HepG2 (cell line): ENCODE measurements around the gene SNX30. TPM values are rescaled to one million over a fixed set of nuclear protein-coding genes. Genes with fewer than 3 reads are reported as not detected.
A peak's percentile ranks its signal among the peaks of the same experiment; 100 is the strongest.

ENCODE experiments used
- ATAC-seq: fragments of 200-7000 bp; cut with Tn5 transposase; 3 replicates; pipeline ENCODE4 v1.9.1; 2020; ENCODE audit warnings: mild to moderate bottlenecking, moderate library complexity
- BruUV-seq: library from RNA; stranded (reverse); fragments of 400-500 nt; replicated peaks from 2 replicates; lab custom pipeline; 2021; lab: Mats Ljungman, UMichigan
- CTCF ChIA-PET: fragments of 300-600 bp; formaldehyde crosslinking; extraction: SDS; loops from one replicate; lab custom pipeline; 2021; ENCODE audit warnings: low total read pairs, inconsistent platforms, low intra/inter-chr PET ratio; lab: Yijun Ruan, JAX
- POLR2A ChIA-PET: fragments of 350-600 bp; sonication (Branson Sonifier 250); formaldehyde crosslinking; loops from one replicate; lab custom pipeline; 2020; ENCODE audit warnings: antibody characterized with exemption, inconsistent platforms; lab: Yijun Ruan, JAX
- DNase-seq: peaks from one replicate; pipeline ENCODE4 v3.0.0-alpha.2; 2015; ENCODE audit warnings: low spot score
- FAIRE-seq: peaks from 3 replicates; lab custom pipeline; 2011; peaks lifted over from hg19 to GRCh38; lab: Jason Lieb, UNC
- H2AFZ ChIP-seq: one replicate; pipeline ENCODE4 v1.6.1; 2011; ENCODE audit warnings: low read length, inconsistent platforms
- H3K27ac ChIP-seq: fragments of 300-600 bp; 3 replicates; pipeline ENCODE4 v1.8.0; 2011; ENCODE audit warnings: mixed run types, mild to moderate bottlenecking, mixed read lengths, low read length, inconsistent platforms; ENCODE audit not compliant: insufficient read depth; ENCODE audit errors: extremely low read length
- H3K27me3 ChIP-seq, 2 experiments: fragments of 200-600 bp in 1 of 2; 2 replicates in 1 of 2; 3 replicates in 1 of 2; pipeline versions ENCODE4 v1.6.0 to v1.8.0; 2011; ENCODE audit warnings: low read length in 2 of 2, mild to moderate bottlenecking in 2 of 2, moderate library complexity in 2 of 2, inconsistent platforms in 1 of 2; ENCODE audit not compliant: insufficient read depth in 2 of 2, control insufficient read depth in 1 of 2
- H3K36me3 ChIP-seq, 2 experiments: fragments of 200-600 bp in 1 of 2; replicated peaks in 1 of 2; 2 replicates in 1 of 2; 3 replicates in 1 of 2; pipeline versions ENCODE4 v1.5.1 to v1.8.0; 2011; ENCODE audit warnings: low read length in 2 of 2, inconsistent platforms in 1 of 2; ENCODE audit not compliant: insufficient read depth in 2 of 2, control insufficient read depth in 1 of 2
- H3K4me1 ChIP-seq: 2 replicates; pipeline ENCODE4 v1.5.1; 2012; ENCODE audit warnings: low read length, inconsistent platforms; ENCODE audit not compliant: insufficient read depth
- H3K4me2 ChIP-seq: 2 replicates; pipeline ENCODE4 v1.6.0; 2011; ENCODE audit warnings: low read depth, low read length, inconsistent platforms
- H3K4me3 ChIP-seq, 3 experiments: fragments of 200-600 bp in 1 of 3; sonication (generic), shearing (Covaris generic) in 1 of 3; replicated peaks in 1 of 3; 2 replicates each; pipeline ENCODE4 v1.5.1; 2011 to 2016; ENCODE audit warnings: low read length in 3 of 3, inconsistent platforms in 2 of 3, low read depth in 2 of 3, mild to moderate bottlenecking in 2 of 3, control low read depth in 1 of 3, mixed read lengths in 1 of 3; ENCODE audit not compliant: insufficient read depth in 1 of 3
- H3K79me2 ChIP-seq: one replicate; pipeline ENCODE4 v1.6.1; 2011; ENCODE audit warnings: low read length, inconsistent platforms; ENCODE audit not compliant: insufficient read depth
- H3K9ac ChIP-seq: 2 replicates; pipeline ENCODE4 v1.6.0; 2011; ENCODE audit warnings: mild to moderate bottlenecking, low read depth, low read length, inconsistent platforms; ENCODE audit not compliant: insufficient read depth
- H3K9me3 ChIP-seq: 2 replicates; pipeline ENCODE4 v1.5.1; 2012; ENCODE audit warnings: mild to moderate bottlenecking, low read length
- H4K20me1 ChIP-seq: 2 replicates; pipeline ENCODE4 v1.6.0; 2011; ENCODE audit warnings: inconsistent platforms, mild to moderate bottlenecking, low read length, moderate library complexity; ENCODE audit not compliant: insufficient read depth
- ELF1 ChIP-seq: sonication (generic); formaldehyde crosslinking; IDR thresholded peaks from 2 replicates; pipeline ENCODE4 v1.4.0; 2020; ENCODE audit warnings: missing genetic modification reagents
- FOXP1 ChIP-seq, 2 experiments: fragments of 450-650 bp in 1 of 2; IDR thresholded peaks; 2 replicates each; pipeline ENCODE4 v1.6.1; 2017 to 2018; ENCODE audit warnings: antibody characterized with exemption in 1 of 2
- IRF2 ChIP-seq: IDR thresholded peaks from 2 replicates; pipeline ENCODE4 v1.6.1; 2018; ENCODE audit warnings: missing genetic modification reagents, missing compliant biosample characterization
- KAT7 ChIP-seq: IDR thresholded peaks from 2 replicates; pipeline ENCODE4 v1.6.1; 2018; ENCODE audit warnings: borderline replicate concordance, missing compliant biosample characterization
- PAXIP1 ChIP-seq: sonication (generic); formaldehyde crosslinking; conservative IDR thresholded peaks from 2 replicates; pipeline ENCODE4 v1.4.0; 2020; ENCODE audit warnings: mild to moderate bottlenecking, missing genetic modification reagents, moderate library complexity
- RORA ChIP-seq: sonication (generic); formaldehyde crosslinking; IDR thresholded peaks from 2 replicates; pipeline ENCODE4 v1.5.0; 2020; ENCODE audit warnings: mild to moderate bottlenecking, missing genetic modification reagents, moderate library complexity
- SKI ChIP-seq: fragments of 450-650 bp; IDR thresholded peaks from one replicate; pipeline ENCODE4 v1.6.1; 2018; ENCODE audit warnings: mild to moderate bottlenecking; ENCODE audit not compliant: partially characterized antibody
- TCF7 ChIP-seq: sonication (generic); IDR thresholded peaks from 2 replicates; pipeline ENCODE4 v1.6.1; 2016; ENCODE audit warnings: antibody characterized with exemption, low read depth
- TERF1 ChIP-seq: sonication (generic); formaldehyde crosslinking; IDR thresholded peaks from 2 replicates; pipeline ENCODE4 v1.8.0; 2022; ENCODE audit warnings: mild to moderate bottlenecking, missing genetic modification reagents, moderate library complexity
- ZHX2 ChIP-seq, 2 experiments: sonication (generic) in 1 of 2; formaldehyde crosslinking in 1 of 2; IDR thresholded peaks; 2 replicates each; pipeline versions ENCODE4 v1.6.1 to v1.9.0; 2014 to 2022; ENCODE audit warnings: antibody characterized with exemption in 1 of 2, borderline replicate concordance in 1 of 2, inconsistent platforms in 1 of 2, low read depth in 1 of 2, missing genetic modification reagents in 1 of 2
- ZNF567 ChIP-seq: sonication (generic); formaldehyde crosslinking; IDR thresholded peaks from 2 replicates; pipeline ENCODE4 v1.8.1; 2023; ENCODE audit warnings: mild to moderate bottlenecking, missing genetic modification reagents, borderline replicate concordance
- ZNF792 ChIP-seq: IDR thresholded peaks from 2 replicates; pipeline ENCODE4 v1.6.1; 2016
- WGBS: methylation state at CpG from one replicate; pipeline ENCODE4 v1.1.6; 2017; ENCODE audit warnings: low lambda C conversion rate; 5-methylcytosine and 5-hydroxymethylcytosine counted together
- in situ Hi-C: cut with HindIII; loops from 2 replicates; pipeline ENCODE4 v1.10.0; 2017; ENCODE audit warnings: low pct_unique_long_range_greater_than_20kb; ENCODE audit not compliant: extremely low pct_ligation_motif_present
- intact Hi-C: fragments of 100-400 bp; cut with micrococcal nuclease; formaldehyde crosslinking; loops from one replicate; pipeline ENCODE4 v1.10.0; 2022; ENCODE audit not compliant: unreplicated experiment
- polyA plus RNA-seq, 8 experiments: library from polyadenylated mRNA; depleted of rRNA in 3 of 8; stranded (reverse) in 7 of 8; unstranded in 1 of 8; fragments of >200 nt; fragmentation: Illumina TruSeq in 4 of 8; extraction: Trizol in 4 of 8; gene quantifications; 2 replicates each; pipeline versions ENCODE4 v1.2.1 to v1.2.3, GENCODE V29; 2011 to 2016; ENCODE audit warnings: low read depth in 4 of 8, missing spikeins in 1 of 8, mixed read lengths in 1 of 8; ENCODE audit not compliant: insufficient read depth in 1 of 8
- total RNA-seq, 5 experiments: library from RNA; depleted of rRNA; stranded (reverse); fragments of >200 nt; fragmentation: Illumina TruSeq; extraction: Trizol; gene quantifications; 2 replicates each; pipeline ENCODE4 v1.2.3, GENCODE V29; 2016; ENCODE audit warnings: low read depth in 1 of 5

SNX30 gene
- total and polyA plus RNA-seq, 2 of the 13 experiments (the other 11 are each of a cell fraction or from before 2014, with no cell fraction given): 4.4 to 12.4 TPM

GRCh38 chr9:112839331-112839730, 88.8 kb downstream of the SNX30 start (continued):
- TF ChIP-seq ZHX2 (IDR thresholded peaks at IDR 0.05; ENCODE audit: low read depth): no peak
- TF ChIP-seq ZHX2 (CRISPR knock-in tag; IDR thresholded peaks at IDR 0.05; ENCODE audit: borderline replicate concordance): no peak

- intact Hi-C loops (no loop called here), in situ Hi-C loops (no loop called here)
- Histone ChIP-seq H2AFZ (no peak overlapping the region), H3K9ac (no peak overlapping the region), H3K27me3 (no peaks in the 10 kb centered on the region), H3K27ac (no peak overlapping the region), H3K4me3 (no peak overlapping the region), H3K9me3 (no peaks in the 10 kb centered on the region), H3K4me1 (peaks cover 26% of the 10 kb centered on the region), H3K36me3 (peaks cover 3 to 15% of the 10 kb centered on the region in 2 experiments; a peak in 4 of 5 replicates), H3K79me2 (no peaks in the 10 kb centered on the region), H4K20me1 (no peaks in the 10 kb centered on the region), H3K4me2 (no peak overlapping the region; the same call in 1 of the 2 replicates)
- FAIRE-seq (no peak), ATAC-seq (peak; percentile 85), DNase-seq (peak; percentile 77)
- no TSS peak for BruUV-seq
- POLR2A ChIA-PET: no interaction called here
- WGBS: 53% methylated on average over 3 of the region's 3 CpGs
- CTCF ChIA-PET: no interaction called here
- TF ChIP-seq ZNF792 (CRISPR knock-in tag) (peak; percentile 36; the same call in 1 of the 2 replicates), KAT7 (CRISPR knock-in tag) (no peak), SKI (peak; percentile 70), RORA (CRISPR knock-in tag) (no peak), TERF1 (CRISPR knock-in tag) (no peak), ZNF567 (CRISPR knock-in tag) (no peak), ELF1 (CRISPR knock-in tag) (peak; percentile 31; the same call in 1 of the 2 replicates), PAXIP1 (CRISPR knock-in tag) (peak; percentile 39; the same call in 1 of the 2 replicates), IRF2 (CRISPR knock-in tag) (no peak), TCF7 (peak; percentile 85), FOXP1 (IDR thresholded peaks at IDR 0.05) (0 out of 2 replicates have a peak, but pooled peaks have one; percentile 30), FOXP1 (CRISPR knock-in tag; IDR thresholded peaks at IDR 0.05) (peak; percentile 70; the same call in 1 of the 2 replicates)
These were observed 90.7 kb downstream of the SNX30 start for GRCh38 chr9:112841261-112841660.
